NCI-H345 treated with DMSO at 0.1 percent for 48 hours (cell line): ENCODE data around the gene EIF1B.

Experiments used
- DNase-seq: peaks from one replicate; lab custom pipeline; 2025; ENCODE audit not compliant: unreplicated experiment; lab: John Stamatoyannopoulos, UW

EIF1B gene

DNA sequence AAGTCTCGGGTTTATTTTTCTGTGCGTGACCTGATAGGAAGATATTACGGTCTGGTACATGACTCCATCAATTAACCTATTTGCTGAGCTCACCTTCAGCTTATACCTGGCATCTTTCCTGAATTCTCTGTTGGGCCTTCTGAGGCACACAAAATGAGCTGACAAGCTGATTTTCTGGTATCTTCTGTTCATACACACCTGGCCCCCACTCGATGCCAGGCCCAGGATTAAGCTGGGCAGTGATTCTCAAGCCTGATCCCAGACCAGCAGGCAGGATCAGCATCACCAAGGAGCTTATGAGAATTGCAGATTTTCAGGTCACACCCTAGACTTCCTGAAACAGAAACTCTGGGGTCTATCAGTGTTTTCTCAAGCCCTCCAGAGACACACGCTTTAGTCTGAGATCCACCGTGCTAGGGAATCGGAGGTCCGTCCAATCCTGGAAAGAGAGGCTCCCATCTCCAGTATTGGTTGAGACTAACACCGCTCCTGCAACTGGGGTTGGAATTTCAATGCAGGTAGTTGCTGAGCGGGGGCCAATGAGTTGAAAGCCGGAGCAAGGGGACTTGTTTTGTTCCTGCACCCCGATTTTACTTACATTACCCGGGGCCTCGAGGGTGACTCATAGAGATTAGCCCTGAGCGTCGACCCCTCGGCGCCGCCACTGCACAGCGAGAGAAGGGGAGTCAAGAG, 636 bp upstream of the EIF1B start:
- no peak for DNase-seq

DNA sequence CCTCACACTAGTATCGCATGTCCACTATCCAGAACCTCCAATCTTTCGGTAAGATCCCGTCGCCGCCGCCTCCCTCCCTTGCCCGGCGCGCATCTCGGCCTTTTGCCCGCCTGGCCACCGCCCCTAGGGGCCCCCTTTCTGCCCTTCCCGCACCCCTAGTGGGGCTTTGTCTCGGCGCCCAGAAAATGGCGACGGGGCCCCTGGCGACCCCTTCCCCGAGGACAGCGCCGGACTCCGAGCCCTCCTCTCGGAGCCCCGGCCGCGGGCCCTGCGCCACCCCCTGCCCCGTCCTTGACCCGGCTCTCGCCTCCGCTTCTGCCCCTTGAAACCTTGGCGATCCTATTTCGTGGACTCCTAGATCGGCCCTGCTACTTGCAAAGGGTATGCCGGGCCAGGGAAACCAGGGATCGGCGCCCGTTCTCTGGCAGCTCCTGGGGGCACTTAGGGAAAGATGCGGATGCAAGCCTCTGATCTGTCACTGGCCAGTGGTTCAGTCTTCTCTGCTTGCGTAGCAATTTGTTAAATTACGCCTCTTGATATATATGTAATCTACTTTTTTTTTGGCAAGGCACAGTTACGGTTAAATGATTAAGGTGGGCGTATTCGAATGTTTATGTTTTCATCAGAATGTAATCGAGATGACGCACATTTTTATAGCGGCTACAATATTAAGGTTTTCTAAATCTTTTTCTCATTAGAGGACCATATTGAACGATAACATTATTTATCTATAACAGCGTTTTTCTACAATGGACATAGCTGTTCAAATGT, 603 bp downstream of the EIF1B start:
- DNase-seq: peak; percentile 3

DNA sequence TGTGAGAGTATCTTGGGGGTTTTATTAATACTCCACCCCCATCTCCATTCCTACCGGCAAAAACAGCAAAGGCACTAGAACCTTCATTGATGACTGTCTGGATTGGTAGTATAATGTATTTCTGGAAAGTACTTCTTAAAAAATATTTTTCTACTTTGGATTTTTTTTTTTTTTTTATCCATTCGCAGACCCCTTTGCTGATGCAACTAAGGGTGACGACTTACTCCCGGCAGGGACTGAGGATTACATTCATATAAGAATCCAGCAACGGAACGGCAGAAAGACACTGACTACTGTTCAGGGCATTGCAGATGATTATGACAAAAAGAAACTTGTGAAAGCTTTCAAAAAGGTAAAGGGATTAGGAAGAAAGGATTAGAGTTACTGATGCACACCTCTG, 1.2 kb downstream of the EIF1B start:
- no peak for DNase-seq

DNA sequence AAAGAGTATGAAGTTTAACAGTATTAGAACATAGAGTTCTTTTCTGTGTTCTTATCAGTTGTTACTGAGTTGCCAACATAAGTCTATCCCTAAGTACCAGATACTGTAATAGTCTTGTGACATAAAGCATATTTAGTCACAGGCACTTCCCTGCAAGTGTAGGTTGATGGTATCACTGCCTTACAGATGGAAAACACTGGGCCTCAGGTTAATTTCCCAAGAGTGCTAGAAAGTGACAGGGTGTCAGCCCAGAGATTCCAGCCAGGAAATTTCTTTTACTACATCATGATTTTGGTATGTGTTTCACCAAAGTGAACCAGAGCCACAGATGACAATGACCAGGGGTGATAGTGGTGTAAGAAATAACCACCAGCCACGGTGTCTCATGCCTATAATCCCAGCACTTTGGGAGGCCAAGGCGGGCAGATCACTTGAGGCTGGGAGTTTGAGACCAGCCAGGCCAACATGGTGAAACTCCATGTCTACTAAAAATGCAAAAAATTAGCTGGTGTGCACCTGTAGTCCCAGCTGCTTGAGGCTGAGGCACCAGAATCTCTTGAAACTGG, 3.2 kb downstream of the EIF1B start:
- no peak for DNase-seq

DNA sequence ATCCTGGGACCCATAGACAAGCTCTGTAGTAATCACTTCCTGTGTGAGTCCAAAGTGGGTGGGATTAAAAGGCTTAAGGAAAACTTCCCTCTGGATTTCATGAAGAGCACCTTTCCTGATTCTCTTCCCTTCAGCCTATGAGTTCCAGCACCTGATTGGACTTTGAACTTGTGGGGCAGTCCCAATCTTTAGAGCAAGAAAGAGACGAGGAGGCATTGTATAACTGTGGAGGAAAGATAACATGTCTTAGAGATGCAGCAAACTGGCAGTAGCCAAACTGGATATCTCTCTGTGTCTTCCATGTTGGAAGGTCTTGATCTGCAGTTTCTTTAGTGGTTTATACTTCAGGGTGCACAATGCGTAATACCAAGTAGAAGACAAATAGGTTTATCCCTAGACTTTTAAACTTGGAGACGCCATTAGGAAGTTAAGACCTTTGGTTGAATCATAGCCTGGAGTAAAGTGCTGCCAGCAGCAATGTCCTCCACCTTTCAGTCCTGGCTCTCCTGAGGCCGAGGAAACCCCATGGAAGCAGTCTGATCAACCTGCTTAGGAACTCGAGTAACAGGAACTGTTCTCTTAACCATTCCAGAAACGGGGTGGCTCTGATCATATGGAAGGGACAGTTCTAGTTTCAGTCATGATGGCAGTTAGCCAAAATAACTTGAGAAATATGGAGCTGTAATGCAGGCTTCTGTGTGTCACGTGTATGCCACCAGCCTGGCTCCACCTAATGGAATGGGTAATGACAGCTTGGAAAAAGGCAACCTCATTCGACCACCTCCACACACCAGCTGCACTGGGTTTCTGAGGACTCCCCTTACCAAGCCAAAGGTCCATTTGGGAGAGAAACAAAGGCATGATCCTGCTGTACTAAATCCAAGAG, 4.7 kb downstream of the EIF1B start:
- DNase-seq: no peak

DNA sequence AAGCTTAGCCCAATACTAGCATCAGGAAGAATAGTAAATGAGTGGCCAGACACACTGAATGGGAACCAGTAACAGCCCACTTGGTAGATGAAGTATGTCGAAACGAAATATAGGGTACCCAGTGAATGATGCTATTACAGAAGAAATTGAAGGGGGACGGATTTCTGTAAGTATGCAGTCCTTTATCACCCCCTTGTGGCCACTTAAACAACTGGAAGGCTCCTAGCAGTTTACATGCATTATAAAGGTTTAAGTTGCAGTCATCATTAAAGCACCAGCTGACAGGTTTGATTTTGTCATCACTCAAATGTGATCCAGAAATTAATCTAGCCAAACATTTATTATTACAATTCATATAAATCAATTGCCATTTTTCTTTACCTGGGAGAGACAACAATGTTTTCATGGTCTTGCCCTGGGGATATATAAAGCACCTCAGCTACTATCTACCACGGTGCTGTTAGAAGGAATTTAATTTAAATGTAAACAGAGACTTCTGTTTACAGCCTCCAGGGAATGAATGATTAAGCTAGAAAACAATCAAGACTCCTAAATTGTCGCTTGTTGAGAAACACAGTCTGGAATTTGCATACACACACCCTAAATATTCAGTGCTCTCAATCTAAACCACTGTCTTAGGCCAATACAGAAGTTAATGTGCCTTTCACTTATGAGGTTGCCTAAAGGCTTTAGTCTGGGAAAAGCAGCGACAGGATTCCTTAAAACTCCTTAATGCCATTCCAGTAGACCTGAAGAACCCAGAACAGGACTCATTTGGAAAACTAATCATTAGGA, 7.8 kb downstream of the EIF1B start:
- DNase-seq: peak; percentile 60

DNA sequence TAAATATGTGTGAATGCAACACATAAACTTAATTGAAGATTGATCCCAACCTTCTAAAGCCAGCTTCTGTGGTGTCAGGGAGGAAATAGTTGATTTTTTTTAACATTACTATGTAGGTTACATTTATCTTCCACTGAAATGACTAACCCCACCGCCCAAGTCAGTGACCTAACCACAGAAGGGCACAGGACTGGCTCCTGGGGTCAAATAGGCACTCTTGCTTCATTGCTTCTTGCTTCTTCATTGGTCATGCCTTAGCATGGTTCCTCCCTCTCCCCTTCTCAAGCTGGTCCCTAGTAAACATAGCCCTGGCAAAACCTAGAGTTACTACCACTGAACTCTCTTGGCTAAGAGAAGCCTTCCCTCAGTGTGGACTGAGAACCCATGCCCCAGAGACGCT, 12.3 kb downstream of the EIF1B start:
- no peak for DNase-seq

DNA sequence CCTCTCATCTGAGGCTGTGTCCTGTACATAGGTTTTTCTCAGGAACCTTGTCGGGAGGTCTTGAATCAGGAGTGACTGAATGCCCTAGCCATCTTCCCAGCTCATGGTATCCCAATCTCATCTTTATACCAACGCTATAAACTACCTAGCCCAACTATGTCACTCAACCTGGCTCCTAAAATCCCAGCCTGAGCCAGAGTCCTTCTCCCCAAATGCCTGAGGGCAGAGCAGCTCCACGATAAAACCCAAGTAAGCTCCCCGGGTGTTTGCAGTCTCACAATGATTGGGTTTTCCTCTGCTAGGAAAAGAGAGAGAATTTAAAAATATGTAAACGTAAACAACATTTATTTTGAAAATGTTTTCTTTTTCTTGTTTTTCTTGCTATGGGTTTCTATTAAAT, 14.4 kb downstream of the EIF1B start:
- no peak for DNase-seq

DNA sequence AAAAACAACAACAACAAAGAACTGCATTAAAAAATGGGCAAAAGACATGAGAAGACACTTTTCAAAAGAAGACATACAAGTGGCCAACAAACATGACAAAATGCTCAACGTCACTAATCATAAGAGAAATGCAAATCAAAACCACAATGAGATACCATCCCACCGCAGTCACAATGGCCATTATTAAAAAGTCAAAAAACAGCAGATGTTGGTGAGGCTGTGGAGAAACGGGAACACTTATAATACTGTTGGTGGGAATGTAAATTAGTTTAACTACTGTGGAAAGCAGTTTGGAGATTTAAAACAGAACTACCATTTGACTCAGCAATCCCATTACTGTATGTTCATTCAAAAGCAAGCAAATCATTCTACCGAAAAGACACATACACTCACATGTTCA, 15.1 kb downstream of the EIF1B start:
- no peak for DNase-seq

DNA sequence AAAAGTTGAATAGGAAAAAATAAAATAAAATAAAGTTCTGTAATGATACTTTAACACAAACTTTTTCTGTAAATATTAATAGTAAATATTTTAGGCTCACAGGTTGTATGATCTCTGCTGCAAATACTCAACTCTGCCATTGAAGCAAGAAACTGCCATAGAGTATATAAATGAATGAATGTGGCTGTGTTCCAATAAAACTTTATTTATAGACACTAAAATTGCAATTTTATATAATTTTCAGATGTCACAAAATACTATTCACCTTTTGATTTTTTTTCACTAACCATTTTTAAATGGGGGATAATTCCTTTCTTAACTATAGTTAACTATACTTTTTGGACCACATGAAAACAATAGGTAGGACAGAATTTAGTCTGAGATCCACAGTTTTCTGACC, 16.0 kb downstream of the EIF1B start:
- no peak for DNase-seq

DNA sequence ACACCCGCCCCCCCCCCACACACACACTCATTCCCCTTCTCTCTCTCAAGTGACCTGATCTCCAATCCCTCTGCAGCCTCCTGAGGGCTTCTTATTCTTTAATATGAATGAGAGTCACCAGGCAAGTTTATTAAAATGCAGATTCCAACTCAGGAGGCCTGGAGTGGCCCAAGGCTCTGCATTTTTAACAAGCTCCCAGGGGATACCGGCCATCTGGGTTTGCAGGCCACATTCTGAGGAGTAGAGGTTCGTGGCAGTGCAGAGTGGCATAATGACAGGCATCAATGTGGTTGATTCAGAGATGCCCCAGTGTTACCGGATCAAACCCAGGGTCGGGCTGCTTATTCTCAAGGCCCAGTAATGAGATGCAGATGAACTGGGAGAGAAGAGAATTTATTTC, 18.9 kb downstream of the EIF1B start:
- DNase-seq: no peak

DNA sequence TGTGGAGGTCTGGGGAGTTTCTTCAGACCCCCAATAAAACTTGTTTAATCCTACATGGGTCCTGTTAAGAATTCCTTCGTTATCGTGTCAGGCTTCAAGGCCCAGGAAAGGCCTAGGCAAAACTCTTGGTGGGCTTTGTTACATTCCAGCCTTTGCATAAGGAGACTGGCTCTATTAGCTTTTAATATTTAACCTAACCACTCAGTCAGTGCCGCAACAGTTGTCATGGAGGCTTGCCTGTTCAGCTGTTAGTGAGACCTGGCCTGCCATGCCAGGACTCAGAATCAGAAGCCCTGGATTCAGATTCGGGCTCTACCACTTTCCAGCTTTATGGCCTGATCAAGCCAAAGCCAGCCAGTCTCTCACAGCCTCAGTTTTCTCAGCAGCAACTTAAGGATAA, 19.6 kb downstream of the EIF1B start:
- DNase-seq: no peak

DNA sequence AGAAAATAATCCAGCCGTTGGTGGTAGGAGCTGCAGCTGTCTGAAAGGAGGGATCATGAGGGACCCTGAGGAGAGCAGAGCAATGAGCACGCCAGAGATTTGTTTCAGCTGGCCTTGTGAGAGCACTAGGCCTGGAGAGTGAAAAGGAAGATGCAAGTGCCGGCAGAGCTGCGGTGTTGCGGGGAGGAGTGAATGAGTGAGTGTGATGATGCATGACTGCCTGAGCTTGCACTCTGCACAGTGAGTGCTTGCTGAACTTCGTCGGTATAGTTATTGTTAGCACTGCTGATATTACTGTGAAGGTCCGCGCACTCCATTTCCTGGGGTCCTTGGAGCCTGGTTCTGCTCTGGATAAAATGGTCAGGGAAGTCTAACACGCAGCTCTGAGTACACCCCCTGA, 23.2 kb downstream of the EIF1B start:
- DNase-seq: no peak

DNA sequence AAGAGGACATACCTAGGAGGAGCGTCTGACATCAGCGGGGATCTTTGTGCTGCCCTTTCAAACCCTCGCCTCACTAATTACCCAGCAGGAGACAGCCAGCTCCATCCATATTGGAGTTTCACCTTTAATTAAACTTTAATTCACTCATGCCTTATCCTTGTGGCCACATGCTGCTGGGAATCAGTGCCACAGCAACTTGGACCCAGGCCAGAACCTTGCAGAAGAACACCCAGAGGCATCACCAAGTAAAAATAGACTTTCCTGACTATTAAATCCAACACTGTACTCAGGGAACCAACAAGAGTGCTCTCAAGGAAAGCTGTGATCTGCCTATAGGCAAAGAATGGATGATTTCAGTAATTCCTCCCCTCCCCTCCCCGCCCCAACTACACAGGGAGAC, 23.9 kb downstream of the EIF1B start:
- DNase-seq: no peak

DNA sequence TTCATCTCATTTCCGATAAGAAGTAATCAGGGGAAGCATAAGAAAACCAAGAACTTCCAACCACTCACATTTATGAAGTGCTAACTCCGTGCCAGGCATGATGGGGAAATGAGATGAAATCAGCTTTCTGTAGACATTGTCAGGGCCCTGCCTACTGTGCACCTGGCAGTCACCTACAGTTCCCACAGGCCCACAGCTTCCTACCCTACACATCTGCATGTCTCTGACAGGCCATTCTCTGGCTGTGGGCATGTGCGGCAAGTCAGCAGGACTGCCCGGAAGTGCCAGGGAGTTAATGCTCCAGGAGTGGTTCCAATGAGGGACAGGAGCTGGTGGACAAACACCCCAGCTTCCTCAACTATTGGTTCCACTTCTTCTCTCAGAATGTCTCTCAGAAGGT, 24.3 kb downstream of the EIF1B start:
- no peak for DNase-seq

DNA sequence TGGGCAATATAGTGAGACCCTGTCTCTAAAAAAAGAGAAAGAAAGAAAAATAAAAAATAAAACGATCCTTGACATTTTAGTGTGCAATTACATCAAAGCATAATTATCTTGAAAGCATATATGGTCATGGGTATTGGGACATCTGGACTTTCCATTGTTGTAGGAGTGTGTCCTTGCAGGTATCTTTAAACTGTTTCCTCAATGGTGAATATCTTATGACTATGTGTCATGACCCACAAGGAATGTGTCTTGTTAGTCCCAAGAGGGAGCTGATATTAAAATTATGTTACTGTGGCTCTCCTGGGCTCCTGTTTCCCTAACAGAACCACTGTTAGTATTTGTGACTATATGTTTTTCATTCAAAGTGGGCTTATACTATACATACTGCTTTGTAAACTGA, 26.6 kb downstream of the EIF1B start:
- DNase-seq: no peak

DNA sequence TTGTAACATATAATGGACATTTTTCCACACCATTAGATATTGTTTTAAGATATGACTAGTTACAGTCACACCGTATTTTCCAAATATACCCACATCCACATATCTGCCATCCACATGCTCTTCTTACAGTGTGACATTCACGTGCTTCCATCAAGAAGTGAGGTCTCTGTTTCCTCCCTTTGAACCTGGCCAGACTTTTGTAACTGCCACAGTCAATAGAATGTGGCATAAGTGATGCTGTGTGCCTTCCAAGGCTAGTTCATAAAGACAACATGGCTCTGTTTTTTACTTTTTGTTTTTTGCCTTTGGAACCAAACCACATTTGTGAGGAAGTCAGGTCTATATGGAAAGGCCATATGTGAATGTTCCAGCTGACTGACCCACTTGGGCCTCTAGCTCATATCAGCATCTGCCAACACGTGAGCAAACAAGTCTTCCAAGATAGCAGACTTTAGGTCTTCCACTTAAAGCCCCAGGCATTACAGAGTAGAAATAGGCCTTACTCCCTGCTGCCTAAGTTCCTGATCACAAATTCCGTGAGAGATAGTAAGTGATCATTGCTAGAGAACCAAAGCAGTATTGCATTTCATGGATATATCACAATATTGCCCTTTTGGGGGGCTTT, 27.1 kb downstream of the EIF1B start:
- no peak for DNase-seq

DNA sequence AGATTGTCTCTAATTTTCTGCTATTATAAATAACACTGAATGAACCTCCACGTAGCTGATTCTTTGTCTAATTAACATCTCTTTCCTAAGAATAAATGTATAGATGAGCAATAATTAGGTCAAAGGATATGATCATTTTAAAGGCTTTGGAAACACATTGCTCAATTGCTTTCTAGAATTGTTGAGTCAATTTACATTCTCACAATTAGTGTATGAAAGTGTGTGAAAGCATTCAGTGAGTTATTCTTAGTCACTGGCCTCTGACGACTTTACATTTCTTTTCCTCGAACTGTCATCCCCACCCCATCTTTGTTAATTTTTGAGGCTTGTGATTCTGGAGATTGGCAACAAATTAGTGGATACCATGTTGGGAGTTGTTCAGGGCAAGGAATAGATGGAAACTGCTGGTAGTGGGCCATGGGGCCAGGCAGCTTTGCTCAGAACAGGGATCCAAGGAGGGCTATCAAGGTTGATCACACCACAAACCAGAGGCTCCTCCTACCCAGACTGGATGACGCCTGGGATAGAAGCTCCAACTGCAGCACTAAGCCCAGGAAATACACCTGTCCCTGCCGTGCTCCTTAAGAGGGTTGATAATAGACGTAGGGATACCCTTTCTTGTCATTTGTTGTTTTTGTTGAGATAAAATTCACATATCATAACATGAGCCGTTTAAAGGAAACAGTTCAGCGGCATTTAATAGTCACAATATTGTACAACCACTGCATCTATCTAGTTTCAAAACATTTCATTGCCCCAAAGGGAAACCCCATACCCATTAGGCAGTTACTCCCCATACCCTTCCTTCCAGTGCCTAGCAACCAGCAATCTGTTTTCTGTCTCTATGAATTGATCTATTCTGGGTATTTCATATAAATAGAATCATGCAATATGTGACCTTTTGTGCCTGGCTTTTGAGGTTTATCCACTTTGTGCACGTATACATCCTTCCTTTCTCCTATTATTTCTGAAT, 27.9 kb downstream of the EIF1B start:
- DNase-seq: no peak

DNA sequence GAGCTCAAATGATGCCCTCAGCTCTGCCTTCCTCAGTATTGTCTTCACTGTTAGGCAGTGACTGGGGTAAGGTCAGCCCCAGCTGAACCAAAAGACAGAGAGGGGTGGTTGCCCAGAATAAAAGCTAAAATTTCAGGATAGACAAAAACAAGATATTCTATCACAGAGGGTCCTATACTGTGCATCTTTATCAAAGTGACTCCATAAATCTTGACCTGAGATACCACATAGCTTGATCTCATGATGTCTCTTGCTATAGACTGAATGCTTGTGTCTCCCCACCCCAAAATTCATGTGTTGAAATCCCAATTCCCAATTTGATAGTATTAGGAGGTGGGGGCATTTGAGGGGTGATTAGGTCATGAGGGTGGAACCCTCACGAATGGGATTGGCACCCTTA, 30.4 kb downstream of the EIF1B start:
- no peak for DNase-seq
